Activated naive CD8-positive, alpha-beta T cell treated with anti-CD3 and anti-CD28 coated beads, Interleukin-2, amount 50 U/mL, for 24 hours (primary cell): ENCODE data around the gene NUDT7.

Experiments used
- ATAC-seq: fragments of 150-1000 bp; cut with Tn5 transposase; one replicate; pipeline ENCODE4 v1.10.0; 2021
- DNase-seq: peaks from one replicate; pipeline ENCODE4 v3.0.0; 2021
- H3K27ac Mint-ChIP-seq: one replicate; pipeline ENCODE4 v1.8.0; 2021; ENCODE audit warnings: mild to moderate bottlenecking, mixed read lengths
- H3K27me3 Mint-ChIP-seq: one replicate; pipeline ENCODE4 v1.8.0; 2021; ENCODE audit warnings: mixed read lengths
- H3K36me3 Mint-ChIP-seq: one replicate; pipeline ENCODE4 v1.8.0; 2021; ENCODE audit warnings: low read depth, mixed read lengths
- H3K4me1 Mint-ChIP-seq: one replicate; pipeline ENCODE4 v1.8.0; 2021; ENCODE audit warnings: mixed read lengths
- H3K4me3 Mint-ChIP-seq: one replicate; pipeline ENCODE4 v1.8.0; 2021; ENCODE audit warnings: mild to moderate bottlenecking, moderate library complexity, mixed read lengths
- H3K9me3 Mint-ChIP-seq: one replicate; pipeline ENCODE4 v1.8.0; 2021; ENCODE audit warnings: mixed read lengths

The NUDT7 gene

GRCh38 chr16:77700846-77701245 is 21.5 kb upstream of the NUDT7 start:
- peaks cover under 1% of the 10 kb centered on the region for H3K27me3 Mint-ChIP-seq
- no peaks in the 10 kb centered on the region for H3K4me1 Mint-ChIP-seq
- no peak for DNase-seq
- ATAC-seq: no peak
- H3K4me3 Mint-ChIP-seq: no peak overlapping the region
- no peaks in the 10 kb centered on the region for H3K9me3 Mint-ChIP-seq
- no peak overlapping the region for H3K27ac Mint-ChIP-seq
- no peaks in the 10 kb centered on the region for H3K36me3 Mint-ChIP-seq

DNA sequence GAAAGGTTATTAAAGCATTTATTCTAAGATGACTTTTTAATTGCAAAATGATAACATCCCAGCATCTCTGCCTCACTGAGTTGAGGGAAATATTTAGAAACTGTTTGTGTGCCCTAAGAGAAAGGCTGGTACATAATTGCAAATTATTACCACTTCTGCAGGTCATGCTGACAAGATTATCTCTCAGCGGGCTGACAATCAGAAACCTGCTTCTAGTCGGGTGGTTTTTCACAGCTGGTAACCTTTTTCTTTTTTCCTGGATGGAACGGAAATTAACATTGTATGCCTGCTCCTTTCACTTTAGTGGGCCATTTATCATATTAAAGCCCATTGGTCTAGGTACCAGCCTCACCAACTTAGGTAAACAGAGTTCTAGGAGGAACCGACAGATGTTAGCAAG is 17.0 kb upstream of the NUDT7 start:
- Mint-ChIP-seq H3K27me3 (peaks cover 5% of the 10 kb centered on the region), H3K36me3 (no peaks in the 10 kb centered on the region), H3K27ac (no peak overlapping the region), H3K4me1 (no peaks in the 10 kb centered on the region), H3K9me3 (no peaks in the 10 kb centered on the region), H3K4me3 (no peak overlapping the region)
- ATAC-seq: no peak
- no peak for DNase-seq

DNA sequence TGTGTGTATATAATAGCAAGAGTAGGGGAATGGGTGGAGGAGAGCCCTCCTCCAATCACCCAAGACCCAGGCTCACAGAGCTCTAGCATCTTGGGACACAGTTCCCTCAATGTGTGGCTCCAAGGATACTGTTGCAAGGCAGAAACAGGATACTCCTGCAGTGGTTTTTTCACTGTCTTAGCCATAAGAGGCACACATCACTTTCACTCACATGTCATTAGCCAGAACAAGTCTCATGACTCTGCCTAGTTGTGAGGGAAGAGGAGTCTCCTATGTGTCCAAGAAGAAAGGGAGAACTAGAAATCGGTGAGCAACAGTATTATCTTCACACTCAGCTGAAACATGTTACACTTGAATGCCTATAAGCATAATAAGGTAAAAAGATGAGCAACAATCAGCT is 11.1 kb upstream of the NUDT7 start:
- Mint-ChIP-seq H3K27me3 (peaks cover 2% of the 10 kb centered on the region), H3K4me3 (no peak overlapping the region)
- ATAC-seq: no peak

GRCh38 chr16:77711775-77712174 is 10.5 kb upstream of the NUDT7 start:
- no peaks in the 10 kb centered on the region for H3K9me3 Mint-ChIP-seq
- no peaks in the 10 kb centered on the region for H3K36me3 Mint-ChIP-seq
- no peak overlapping the region for H3K27ac Mint-ChIP-seq
- DNase-seq (no peak), ATAC-seq (no peak)
- H3K4me1 Mint-ChIP-seq: no peaks in the 10 kb centered on the region
- H3K4me3 Mint-ChIP-seq: no peak overlapping the region
- H3K27me3 Mint-ChIP-seq: peaks cover 2% of the 10 kb centered on the region

More for the DNA sequence above, 11.1 kb upstream of the NUDT7 start:
- H3K9me3 Mint-ChIP-seq: no peaks in the 10 kb centered on the region
- H3K27ac Mint-ChIP-seq: no peak overlapping the region
- no peak for DNase-seq
- no peaks in the 10 kb centered on the region for H3K36me3 Mint-ChIP-seq
- no peaks in the 10 kb centered on the region for H3K4me1 Mint-ChIP-seq

- no peaks in the 10 kb centered on the region for H3K27me3 Mint-ChIP-seq
- no peaks in the 10 kb centered on the region for H3K36me3 Mint-ChIP-seq
- ATAC-seq (peak; percentile 25), DNase-seq (no peak)
- H3K4me3 Mint-ChIP-seq: no peak overlapping the region
- H3K27ac Mint-ChIP-seq: no peak overlapping the region
- H3K4me1 Mint-ChIP-seq: no peaks in the 10 kb centered on the region
- H3K9me3 Mint-ChIP-seq: no peaks in the 10 kb centered on the region
Observed at GRCh38 chr16:77715145-77715544, 7.2 kb upstream of the NUDT7 start.

- Mint-ChIP-seq H3K27ac (peak overlapping the region; percentile 73), H3K9me3 (peaks cover 3% of the 10 kb centered on the region), H3K4me3 (peak overlapping the region; percentile 81), H3K27me3 (peaks cover 2% of the 10 kb centered on the region), H3K4me1 (peaks cover 11% of the 10 kb centered on the region), H3K36me3 (peaks cover 7% of the 10 kb centered on the region)
- ATAC-seq (peak; percentile 15), DNase-seq (no peak)
Observed at GRCh38 chr16:77721752-77722308, 484 bp upstream of the NUDT7 start.

- DNase-seq (no peak), ATAC-seq (no peak)
- H3K36me3 Mint-ChIP-seq: peaks cover 9% of the 10 kb centered on the region
- peak overlapping the region; percentile 73 for H3K27ac Mint-ChIP-seq
- peaks cover 4% of the 10 kb centered on the region for H3K9me3 Mint-ChIP-seq
- peaks cover 11% of the 10 kb centered on the region for H3K4me1 Mint-ChIP-seq
- H3K27me3 Mint-ChIP-seq: peaks cover 2% of the 10 kb centered on the region
- H3K4me3 Mint-ChIP-seq: peak overlapping the region; percentile 81
Observed at GRCh38 chr16:77723108-77723514, 797 bp downstream of the NUDT7 start.

GRCh38 chr16:77724174-77724573 is 1.9 kb downstream of the NUDT7 start:
- H3K4me1 Mint-ChIP-seq: peaks cover 11% of the 10 kb centered on the region
- ATAC-seq (no peak), DNase-seq (no peak)
- H3K27ac Mint-ChIP-seq: no peak overlapping the region
- peaks cover 11% of the 10 kb centered on the region for H3K36me3 Mint-ChIP-seq
- H3K27me3 Mint-ChIP-seq: peaks cover 2% of the 10 kb centered on the region
- peaks cover 4% of the 10 kb centered on the region for H3K9me3 Mint-ChIP-seq
- no peak overlapping the region for H3K4me3 Mint-ChIP-seq

GRCh38 chr16:77729951-77730350 is 7.6 kb downstream of the NUDT7 start:
- DNase-seq: no peak
- no peaks in the 10 kb centered on the region for H3K4me1 Mint-ChIP-seq
- no peak overlapping the region for H3K4me3 Mint-ChIP-seq
- H3K9me3 Mint-ChIP-seq: peaks cover 15% of the 10 kb centered on the region
- no peaks in the 10 kb centered on the region for H3K27me3 Mint-ChIP-seq
- H3K36me3 Mint-ChIP-seq: peaks cover 27% of the 10 kb centered on the region
- no peak overlapping the region for H3K27ac Mint-ChIP-seq
- no peak for ATAC-seq

DNA sequence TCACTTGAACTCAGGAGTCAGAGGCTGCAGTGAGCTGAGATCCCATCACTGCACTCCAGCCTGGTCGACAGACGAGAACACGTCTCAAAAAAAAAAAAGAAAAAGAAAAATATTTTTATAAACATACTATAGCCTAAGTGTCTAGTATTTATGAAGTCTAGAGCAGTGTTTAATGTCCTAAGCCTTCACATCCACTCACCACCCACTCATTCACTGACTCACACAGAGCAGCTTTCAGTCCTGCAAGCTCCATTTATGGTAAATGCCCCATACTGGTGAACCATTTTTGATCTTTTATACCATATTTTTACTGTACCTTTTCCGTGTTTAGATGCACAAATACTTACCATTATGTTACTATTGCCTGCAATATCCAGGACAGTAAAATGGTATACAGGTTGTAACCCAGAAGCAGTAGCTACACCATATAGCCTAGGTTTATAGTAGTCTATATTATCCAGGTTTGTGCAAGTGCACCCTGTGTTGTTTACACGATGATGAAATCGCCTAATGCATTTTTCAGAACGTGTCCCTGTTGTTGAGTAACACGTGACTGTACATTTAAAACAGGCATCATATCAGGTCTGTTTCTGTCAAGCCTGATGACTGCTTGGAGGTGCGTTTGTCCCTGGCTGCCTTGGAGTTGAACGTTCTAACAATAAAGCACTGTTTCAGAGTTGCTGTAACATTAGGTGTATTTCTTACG is 10.1 kb downstream of the NUDT7 start:
- Mint-ChIP-seq H3K36me3 (peaks cover 18% of the 10 kb centered on the region), H3K4me3 (no peak overlapping the region), H3K27ac (no peak overlapping the region), H3K9me3 (peaks cover 16% of the 10 kb centered on the region), H3K27me3 (no peaks in the 10 kb centered on the region), H3K4me1 (peaks cover 7% of the 10 kb centered on the region)
- DNase-seq: no peak
- ATAC-seq: peak; percentile 73

- H3K4me1 Mint-ChIP-seq: peaks cover 7% of the 10 kb centered on the region
- H3K9me3 Mint-ChIP-seq: peaks cover 16% of the 10 kb centered on the region
- peak; percentile 71 for ATAC-seq
- no peaks in the 10 kb centered on the region for H3K27me3 Mint-ChIP-seq
- peaks cover 11% of the 10 kb centered on the region for H3K36me3 Mint-ChIP-seq
- peak overlapping the region; percentile 56 for H3K27ac Mint-ChIP-seq
- no peak overlapping the region for H3K4me3 Mint-ChIP-seq
- DNase-seq: no peak
Observed at GRCh38 chr16:77736879-77737278, 14.6 kb downstream of the NUDT7 start.

- peaks cover 4% of the 10 kb centered on the region for H3K36me3 Mint-ChIP-seq
- peaks cover 12% of the 10 kb centered on the region for H3K9me3 Mint-ChIP-seq
- H3K27me3 Mint-ChIP-seq: no peaks in the 10 kb centered on the region
- DNase-seq (no peak), ATAC-seq (no peak)
- H3K4me3 Mint-ChIP-seq: no peak overlapping the region
- peaks cover 7% of the 10 kb centered on the region for H3K4me1 Mint-ChIP-seq
- no peak overlapping the region for H3K27ac Mint-ChIP-seq
Observed at GRCh38 chr16:77738706-77739558, 16.6 kb downstream of the NUDT7 start.

DNA sequence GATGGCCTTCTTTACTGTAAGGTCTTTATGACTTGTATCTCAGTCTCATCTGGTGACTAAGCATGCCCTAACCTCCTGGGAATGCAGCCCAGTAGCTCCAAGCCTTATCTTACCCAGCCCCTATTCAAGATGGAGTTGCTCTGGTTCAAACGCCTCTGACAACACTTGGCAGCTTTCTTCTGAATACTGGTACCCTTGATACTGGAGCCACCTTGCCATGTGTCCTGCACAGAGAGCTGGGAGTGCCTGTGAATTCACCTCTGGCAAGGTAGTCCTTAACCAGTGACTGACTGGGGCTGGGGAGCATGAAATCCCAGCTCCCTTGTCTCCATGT is 17.2 kb downstream of the NUDT7 start:
- Mint-ChIP-seq H3K9me3 (peaks cover 9% of the 10 kb centered on the region), H3K36me3 (peaks cover 3% of the 10 kb centered on the region), H3K27ac (no peak overlapping the region), H3K4me1 (peaks cover 7% of the 10 kb centered on the region), H3K27me3 (no peaks in the 10 kb centered on the region), H3K4me3 (no peak overlapping the region)
- no peak for DNase-seq
- ATAC-seq: no peak

GRCh38 chr16:77744141-77744540 is 21.8 kb downstream of the NUDT7 start:
- no peak for DNase-seq
- no peak overlapping the region for H3K27ac Mint-ChIP-seq
- H3K36me3 Mint-ChIP-seq: no peaks in the 10 kb centered on the region
- ATAC-seq: no peak
- no peaks in the 10 kb centered on the region for H3K4me1 Mint-ChIP-seq
- no peak overlapping the region for H3K4me3 Mint-ChIP-seq
- H3K9me3 Mint-ChIP-seq: no peaks in the 10 kb centered on the region
- no peaks in the 10 kb centered on the region for H3K27me3 Mint-ChIP-seq

DNA sequence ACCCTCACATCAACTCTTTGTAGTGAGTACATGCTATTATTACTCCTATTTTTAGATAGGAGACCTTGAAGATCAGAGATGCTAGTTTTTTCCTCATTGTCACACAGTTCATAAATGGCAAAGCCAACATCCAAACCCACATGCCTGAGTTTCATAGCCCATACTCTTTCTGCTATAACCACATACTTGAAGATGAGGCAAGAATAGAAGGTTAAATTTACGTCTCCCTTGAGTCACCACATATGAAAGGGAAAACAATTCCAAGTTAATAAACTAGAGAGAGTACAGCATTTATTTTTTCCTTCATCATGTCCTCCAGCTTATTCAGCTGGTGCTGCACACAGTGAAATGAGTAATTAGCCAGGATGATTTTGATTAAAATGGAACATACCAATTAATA is 23.7 kb downstream of the NUDT7 start:
- Mint-ChIP-seq H3K4me3 (no peak overlapping the region), H3K4me1 (no peaks in the 10 kb centered on the region), H3K36me3 (no peaks in the 10 kb centered on the region), H3K9me3 (no peaks in the 10 kb centered on the region), H3K27me3 (peaks cover 6% of the 10 kb centered on the region), H3K27ac (no peak overlapping the region)
- ATAC-seq (no peak), DNase-seq (no peak)
